Measurements from ENCODE around the gene TCP11L2.
"Not testable (repeated sequence)": the region's sequence is repeated elsewhere in the genome, so short reads cannot be mapped to it uniquely, and the experiment has no call there.

The TCP11L2 gene

GRCh38 chr12:106308121-106308520 lies 5.6 kb downstream of the TCP11L2 start:
- DNase-seq, result no peak

- DNase-seq, result no peak
Observed at GRCh38 chr12:106308611-106309010, 6.1 kb downstream of the TCP11L2 start.

- DNase-seq, result peak; percentile 35
Observed at GRCh38 chr12:106309671-106310505, 7.4 kb downstream of the TCP11L2 start.

DNA sequence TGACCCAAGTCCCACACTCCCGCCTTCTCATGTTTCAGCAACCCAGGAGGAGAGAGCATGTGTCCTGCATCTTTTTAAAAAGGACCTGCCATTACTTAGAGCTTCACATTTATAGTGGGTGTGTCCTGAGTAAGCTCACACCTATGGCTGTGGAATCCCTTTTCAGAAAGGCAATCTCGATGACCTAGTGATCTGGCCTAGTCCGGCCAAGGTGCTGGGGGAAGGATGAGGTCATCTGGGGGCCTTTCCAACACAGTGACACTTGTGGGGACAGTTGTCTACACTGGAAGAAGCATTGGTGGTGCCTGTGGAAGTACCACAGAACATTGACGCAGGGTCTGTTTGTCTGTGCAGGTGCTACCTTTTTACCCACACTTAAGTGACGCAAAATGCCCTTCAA lies 8.2 kb downstream of the TCP11L2 start:
- no peak for DNase-seq

GRCh38 chr12:106311139-106311538 lies 8.6 kb downstream of the TCP11L2 start:
- DNase-seq, result no peak

- not testable (repeated sequence) for DNase-seq
Observed at GRCh38 chr12:106313413-106313812, 10.9 kb downstream of the TCP11L2 start.

GRCh38 chr12:106315523-106315922 lies 13.0 kb downstream of the TCP11L2 start:
- no peak for DNase-seq

DNA sequence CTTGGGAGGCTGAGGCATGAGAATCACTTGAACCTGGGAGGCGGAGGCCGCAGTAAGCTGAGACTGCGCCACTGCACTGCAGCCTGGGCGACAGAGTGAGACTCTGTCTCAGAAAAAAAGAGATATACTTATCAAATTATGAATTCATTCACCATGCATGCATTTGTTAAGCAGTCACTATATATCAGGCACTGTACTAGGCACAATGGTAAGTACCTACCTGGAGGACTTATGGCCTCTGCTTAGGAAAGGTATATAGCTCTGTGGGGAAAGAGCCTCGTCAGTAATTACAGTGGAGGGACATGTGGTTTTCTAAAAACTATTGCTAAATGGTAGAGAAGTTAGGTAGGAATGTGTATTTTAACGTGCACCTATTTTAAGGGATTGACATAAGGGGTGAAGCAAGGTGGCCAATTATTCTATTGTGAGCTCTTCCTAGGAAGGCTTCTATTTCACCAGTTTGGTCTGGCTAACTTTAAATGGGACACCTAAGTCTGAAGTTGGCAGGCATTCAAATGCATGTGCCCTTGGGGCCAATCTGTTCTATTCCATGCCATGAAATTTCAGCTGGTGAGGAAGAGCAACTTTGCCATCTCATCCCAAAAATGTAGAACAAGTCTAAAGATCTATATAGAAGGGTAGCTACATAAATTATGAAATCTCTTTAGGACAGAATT lies 15.0 kb downstream of the TCP11L2 start:
- DNase-seq, result no peak

DNA sequence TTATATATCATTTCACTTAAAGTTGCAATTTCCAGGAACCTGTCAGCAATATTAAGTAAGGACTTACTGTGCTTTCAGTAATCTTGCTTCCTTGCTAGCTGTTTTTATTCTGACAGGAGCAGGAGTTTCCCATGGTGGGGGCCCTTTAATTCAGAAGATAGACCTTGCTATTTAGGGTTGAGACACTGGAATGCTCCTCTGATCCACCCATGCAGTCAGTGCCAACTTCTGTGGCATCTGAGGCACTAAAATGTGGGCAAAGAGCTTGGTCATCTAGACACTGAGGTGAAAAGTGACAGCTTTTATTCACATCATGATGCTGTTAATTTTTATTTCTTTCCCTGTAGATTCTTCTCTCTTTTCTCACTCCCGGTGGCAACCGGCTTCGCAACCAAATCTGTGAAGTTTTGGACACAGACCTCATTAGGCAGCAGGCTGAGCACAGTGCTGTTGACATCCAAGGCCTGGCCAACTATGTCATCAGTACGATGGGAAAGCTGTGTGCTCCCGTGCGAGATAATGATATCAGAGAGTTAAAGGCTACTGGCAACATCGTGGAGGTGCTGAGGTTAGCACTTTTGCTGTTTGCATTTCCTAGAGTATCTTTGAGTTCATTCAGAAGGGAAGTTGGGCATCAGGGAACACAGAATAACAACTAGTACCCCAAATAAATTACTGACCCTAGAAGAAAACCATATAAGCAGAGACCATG lies 18.8 kb downstream of the TCP11L2 start:
- no peak for DNase-seq

GRCh38 chr12:106323537-106323936 lies 21.0 kb downstream of the TCP11L2 start:
- no peak for DNase-seq

- no peak for DNase-seq
Observed at GRCh38 chr12:106327309-106327869, 24.9 kb downstream of the TCP11L2 start.

DNA sequence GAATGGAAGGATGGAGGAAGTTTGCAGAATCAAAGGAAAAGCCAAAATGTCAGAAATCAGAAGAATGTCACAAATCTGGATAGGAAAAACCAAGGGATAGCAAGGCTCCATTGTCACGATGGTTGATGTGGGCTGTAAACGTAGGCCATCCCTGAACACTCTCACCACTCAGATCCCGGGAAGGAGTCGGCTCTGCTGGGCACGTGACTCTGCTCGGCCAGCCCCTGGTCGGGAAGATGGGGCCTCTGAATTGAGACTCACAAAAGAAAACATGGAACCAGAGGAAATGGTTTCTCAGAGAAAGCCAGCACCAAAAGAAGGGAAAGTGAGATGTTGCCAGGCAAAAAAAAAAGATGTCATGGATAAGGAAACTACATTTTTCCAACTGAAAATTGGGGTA lies 26.2 kb downstream of the TCP11L2 start:
- DNase-seq, result no peak

- DNase-seq, result peak; percentile 33
Observed at GRCh38 chr12:106329231-106329982, 26.9 kb downstream of the TCP11L2 start.

GRCh38 chr12:106331599-106331998 lies 29.1 kb downstream of the TCP11L2 start:
- DNase-seq, result no peak

DNA sequence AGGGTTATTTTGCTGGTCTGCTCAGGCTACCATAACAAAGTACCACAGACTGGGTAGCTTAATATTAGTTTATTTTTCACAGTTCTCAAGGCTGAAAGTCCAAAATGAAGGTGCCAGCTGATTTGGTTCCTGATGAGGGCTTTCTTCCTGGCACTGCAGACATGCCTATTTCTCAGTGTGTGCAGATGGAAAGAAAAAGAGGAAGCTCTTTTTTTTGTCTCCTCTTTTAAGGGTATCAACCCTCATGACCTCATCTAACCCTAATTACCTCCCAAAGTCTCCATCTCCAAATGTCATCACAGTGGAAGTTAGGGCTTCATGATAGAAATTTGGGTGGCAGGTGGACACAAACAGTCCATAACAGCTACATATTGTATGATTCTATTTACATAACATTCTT lies 30.0 kb downstream of the TCP11L2 start:
- no peak for DNase-seq

DNA sequence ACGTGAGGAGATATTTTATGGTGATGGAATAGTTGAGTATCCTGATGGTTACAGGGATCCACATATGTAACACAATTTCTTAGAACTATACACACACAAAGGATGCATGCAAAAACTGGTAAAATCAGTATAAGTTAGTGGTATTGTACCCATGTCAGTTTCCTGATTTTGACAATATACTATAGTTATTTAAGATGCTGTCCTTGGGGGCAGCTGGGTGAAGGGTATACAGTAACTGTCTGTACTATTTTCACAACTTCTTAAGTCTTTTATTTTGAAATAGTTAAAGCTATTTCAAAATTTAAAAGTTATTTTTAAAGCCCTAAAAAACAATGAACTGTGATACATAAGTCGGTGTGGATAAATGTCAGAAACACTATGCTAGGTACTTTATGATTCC lies 30.5 kb downstream of the TCP11L2 start:
- DNase-seq, result no peak

GRCh38 chr12:106333756-106334155 lies 31.2 kb downstream of the TCP11L2 start:
- no peak for DNase-seq

DNA sequence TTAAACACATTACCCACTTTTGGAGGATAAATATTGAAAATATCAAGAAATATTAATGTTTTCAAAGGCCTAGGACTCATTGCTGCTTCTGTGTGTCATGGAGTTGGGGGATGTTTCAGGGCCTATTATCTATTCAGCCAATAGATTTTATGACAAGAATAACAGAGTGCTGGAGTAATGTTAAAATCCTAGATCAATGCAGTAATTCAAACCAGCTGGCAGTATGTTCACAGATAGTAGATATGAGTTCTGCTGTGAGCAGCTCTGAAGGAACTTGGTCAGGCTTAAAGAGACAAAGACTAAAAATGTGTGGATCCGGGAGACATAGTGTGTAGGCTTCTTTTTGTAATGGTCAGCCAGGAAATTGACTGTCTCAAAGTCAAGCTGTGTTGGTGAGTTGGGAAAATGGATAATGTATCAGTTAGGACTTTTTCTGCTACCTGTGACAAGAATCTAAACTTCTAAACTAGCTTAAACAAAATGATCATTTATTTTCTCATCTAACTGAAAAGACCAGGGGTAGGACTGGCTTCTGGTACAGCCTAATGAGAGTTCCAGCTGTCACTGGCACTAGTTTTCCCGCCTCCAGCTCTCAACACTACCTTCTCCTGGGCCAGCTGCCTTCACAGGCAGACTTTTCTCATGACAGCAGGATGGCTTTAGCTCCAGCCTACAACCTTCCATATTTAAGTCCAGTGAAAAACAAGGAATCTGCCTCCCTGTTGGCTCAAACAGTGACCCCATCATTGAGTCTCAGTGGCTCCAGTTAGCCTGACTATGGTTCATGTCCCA lies 38.7 kb downstream of the TCP11L2 start:
- DNase-seq, result no peak

DNA sequence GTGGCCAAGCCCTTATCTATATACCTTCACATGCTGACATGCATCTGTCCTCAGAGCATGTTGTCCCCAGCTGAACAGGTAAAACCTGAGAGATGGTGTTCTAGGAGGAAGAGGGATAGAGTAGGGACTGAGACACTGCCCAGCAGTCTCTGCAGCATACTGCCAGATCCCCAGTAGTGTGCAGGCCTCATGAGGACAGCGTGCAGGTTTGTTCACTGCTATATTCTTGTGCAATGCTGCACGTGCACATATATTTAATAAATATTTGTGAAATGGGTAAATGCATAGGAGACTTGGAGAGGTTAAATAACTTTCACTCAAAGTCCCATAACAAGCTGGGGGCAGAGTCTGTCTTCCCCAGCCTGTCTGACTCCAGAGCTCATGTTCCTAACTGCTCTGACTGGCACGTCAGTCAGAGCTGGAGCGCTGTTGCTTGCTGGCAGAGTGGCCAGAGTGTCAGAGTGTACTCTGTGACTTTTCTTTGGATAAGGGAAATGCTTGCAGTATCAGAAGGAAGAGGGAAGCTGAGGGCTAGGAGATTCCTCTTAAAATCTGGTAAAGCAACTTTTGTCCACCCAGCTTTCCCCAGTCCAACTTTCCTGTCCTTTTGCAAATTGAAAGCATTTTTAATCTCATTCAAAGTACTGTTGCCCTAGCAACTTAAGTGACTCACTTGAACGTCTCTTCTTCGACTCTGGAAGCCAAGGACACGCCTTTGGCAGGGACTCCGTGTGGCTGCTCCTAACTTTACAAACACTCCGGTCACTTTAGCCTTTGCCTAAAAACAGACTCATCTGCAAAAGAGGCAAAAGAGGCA lies 40.1 kb downstream of the TCP11L2 start:
- DNase-seq, result peak; percentile 85

GRCh38 chr12:106343214-106343528 lies 40.6 kb downstream of the TCP11L2 start:
- DNase-seq, result no peak

- no peak for DNase-seq
Observed at GRCh38 chr12:106344131-106344530, 41.6 kb downstream of the TCP11L2 start.

Measured in femur (tissue), 1 donor.